ENCODE measurements around the gene PTPRG.

DNA sequence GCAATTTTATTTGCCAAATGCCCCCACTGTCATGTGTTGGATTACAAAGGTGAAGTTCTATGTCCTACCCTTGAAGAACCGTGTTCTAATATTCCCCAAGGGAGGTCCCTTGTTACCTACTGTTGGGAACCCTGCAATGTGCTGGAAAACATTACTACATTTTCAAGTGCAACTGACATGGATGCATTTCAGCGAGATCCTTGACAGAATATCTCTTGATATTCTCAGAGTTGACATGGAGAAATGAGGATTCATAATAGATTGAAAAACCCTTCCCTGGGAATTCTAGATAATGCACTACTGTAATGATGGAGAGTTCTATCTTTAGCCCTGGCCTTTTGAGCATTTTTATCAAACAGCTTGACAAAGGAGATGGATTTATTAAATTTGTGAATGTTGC lies 414.6 kb downstream of the PTPRG start:
- no peak for TF ChIP-seq POLR2A (IDR thresholded peaks at IDR 0.05; ENCODE audit: low read length)
- TF ChIP-seq GATA1 (IDR thresholded peaks at IDR 0.05; ENCODE audit: low read depth, low read length): no peak
